IMR-90 (cell line): Measurements from ENCODE around the gene VPS52. TPM values are rescaled to one million over a fixed set of nuclear protein-coding genes. Genes with fewer than 3 reads are reported as not detected.

Source experiments
- ATAC-seq: fragments of 200-7000 bp; cut with Tn5 transposase; 2 replicates; pipeline ENCODE4 v1.9.1; 2020; ENCODE audit warnings: low read depth, mild to moderate bottlenecking, moderate library complexity
- BruUV-seq: library from RNA; stranded (reverse); fragments of 400-500 nt; replicated peaks from 2 replicates; lab custom pipeline; 2021; lab: Mats Ljungman, UMichigan
- CTCF ChIA-PET: fragments of 300-600 bp; formaldehyde crosslinking; extraction: SDS; loops from one replicate; lab custom pipeline; 2021; ENCODE audit warnings: antibody characterized with exemption; lab: Yijun Ruan, JAX
- POLR2A ChIA-PET: fragments of 300-600 bp; sonication (Branson Sonifier 250); formaldehyde crosslinking; loops from one replicate; lab custom pipeline; 2022; ENCODE audit warnings: antibody characterized with exemption; ENCODE audit not compliant: unreplicated experiment; lab: Charles Lee
- DNase-seq: peaks from one replicate; pipeline ENCODE4 v3.0.0; 2013
- H2AFZ ChIP-seq: replicated peaks from 2 replicates; pipeline ENCODE3; 2013; ENCODE audit warnings: low read length, mild to moderate bottlenecking; ENCODE audit not compliant: poor library complexity
- H2AK5ac ChIP-seq: 2 replicates; pipeline ENCODE4 v1.6.1; 2013; ENCODE audit warnings: low read depth, low read length, inconsistent platforms
- H2AK9ac ChIP-seq: replicated peaks from 2 replicates; pipeline ENCODE3; 2013; ENCODE audit warnings: mild to moderate bottlenecking, low read depth, low read length, moderate library complexity; ENCODE audit not compliant: poor library complexity
- H2BK120ac ChIP-seq: 2 replicates; pipeline ENCODE4 v1.6.1; 2013; ENCODE audit warnings: low read depth, low read length, inconsistent platforms
- H2BK15ac ChIP-seq: 3 replicates; pipeline ENCODE4 v1.6.1; 2013; ENCODE audit warnings: low read depth, low read length, inconsistent platforms
- H2BK20ac ChIP-seq: 2 replicates; pipeline ENCODE4 v1.6.1; 2013; ENCODE audit warnings: low read depth, mild to moderate bottlenecking, inconsistent platforms, low read length, moderate library complexity
- H2BK5ac ChIP-seq: 2 replicates; pipeline ENCODE4 v1.6.1; 2013; ENCODE audit warnings: mild to moderate bottlenecking, low read depth, low read length, inconsistent platforms; ENCODE audit not compliant: poor library complexity, severe bottlenecking
- H3K14ac ChIP-seq: replicated peaks from 2 replicates; pipeline ENCODE4 v1.6.1; 2013; ENCODE audit warnings: low read depth, low read length, inconsistent platforms
- H3K18ac ChIP-seq: 2 replicates; pipeline ENCODE4 v1.6.1; 2013; ENCODE audit warnings: low read depth, low read length, control low read depth
- H3K23ac ChIP-seq: 2 replicates; pipeline ENCODE4 v1.6.1; 2013; ENCODE audit warnings: low read depth, low read length, inconsistent platforms
- H3K27ac ChIP-seq: 2 replicates; pipeline ENCODE4 v1.5.1; 2013; ENCODE audit warnings: mild to moderate bottlenecking, control low read depth, low read length; ENCODE audit not compliant: insufficient read depth
- H3K27me3 ChIP-seq: 2 replicates; pipeline ENCODE4 v1.6.1; 2013; ENCODE audit warnings: low read length; ENCODE audit not compliant: control insufficient read depth, insufficient read depth
- H3K36me3 ChIP-seq: 2 replicates; pipeline ENCODE4 v1.6.1; 2013; ENCODE audit warnings: low read length, mixed read lengths; ENCODE audit not compliant: control insufficient read depth, insufficient read depth
- H3K4ac ChIP-seq: 2 replicates; pipeline ENCODE4 v1.6.1; 2013; ENCODE audit warnings: low read depth, low read length, inconsistent platforms
- H3K4me1 ChIP-seq: 2 replicates; pipeline ENCODE4 v1.6.1; 2013; ENCODE audit warnings: low read length, mixed read lengths; ENCODE audit not compliant: control insufficient read depth, insufficient read depth
- H3K4me2 ChIP-seq: 2 replicates; pipeline ENCODE4 v1.6.1; 2013; ENCODE audit warnings: low read depth, mild to moderate bottlenecking, control low read depth, low read length, moderate library complexity
- H3K4me3 ChIP-seq: 2 replicates; pipeline ENCODE4 v1.5.1; 2013; ENCODE audit warnings: low read depth, mild to moderate bottlenecking, control low read depth, low read length, moderate library complexity; ENCODE audit not compliant: insufficient read depth
- H3K56ac ChIP-seq: 2 replicates; pipeline ENCODE4 v1.6.1; 2013; ENCODE audit warnings: low read length, inconsistent platforms; ENCODE audit not compliant: insufficient read depth; ENCODE audit errors: extremely low read depth
- H3K79me1 ChIP-seq, 2 experiments: 2 replicates each; pipeline ENCODE4 v1.6.1; 2013; ENCODE audit warnings: low read length in 2 of 2, inconsistent platforms in 1 of 2, low read depth in 1 of 2
- H3K9ac ChIP-seq: 2 replicates; pipeline ENCODE4 v1.6.1; 2013; ENCODE audit warnings: low read depth, low read length, control low read depth
- H3K9me1 ChIP-seq: 2 replicates; pipeline ENCODE4 v1.6.1; 2013; ENCODE audit warnings: low read length, inconsistent platforms; ENCODE audit not compliant: insufficient read depth
- H3K9me3 ChIP-seq: 2 replicates; pipeline ENCODE4 v1.6.1; 2013; ENCODE audit warnings: low read length; ENCODE audit not compliant: control insufficient read depth, insufficient read depth
- H4K20me1 ChIP-seq: 2 replicates; pipeline ENCODE4 v1.6.1; 2013; ENCODE audit warnings: low read length, inconsistent platforms; ENCODE audit not compliant: insufficient read depth
- H4K5ac ChIP-seq: 2 replicates; pipeline ENCODE4 v1.6.1; 2013; ENCODE audit warnings: mild to moderate bottlenecking, low read depth, low read length, control low read depth
- H4K8ac ChIP-seq, 2 experiments: 2 replicates each; pipeline ENCODE4 v1.6.1; 2013; ENCODE audit warnings: low read depth in 2 of 2, low read length in 2 of 2, control low read depth in 1 of 2, inconsistent platforms in 1 of 2
- H4K91ac ChIP-seq: 2 replicates; pipeline ENCODE4 v1.6.1; 2013; ENCODE audit warnings: low read depth, low read length, inconsistent platforms; ENCODE audit not compliant: insufficient read depth
- BHLHE40 ChIP-seq: fragments of 150-350 bp; IDR thresholded peaks from 2 replicates; pipeline ENCODE4 v1.6.1; 2016; ENCODE audit warnings: mild to moderate bottlenecking, low read depth, low read length
- CEBPB ChIP-seq: IDR thresholded peaks from 2 replicates; pipeline ENCODE4 v1.6.1; 2012; ENCODE audit warnings: low read depth, low read length, improper control_type of control experiment
- CHD1 ChIP-seq: IDR thresholded peaks from 2 replicates; pipeline ENCODE4 v1.6.1; 2012; ENCODE audit warnings: low read depth, low read length, improper control_type of control experiment
- FOS ChIP-seq: fragments of 150-350 bp; IDR thresholded peaks from 2 replicates; pipeline ENCODE4 v1.6.1; 2016; ENCODE audit warnings: low read depth, low read length
- MAFK ChIP-seq: IDR thresholded peaks from 2 replicates; pipeline ENCODE4 v1.6.1; 2012; ENCODE audit warnings: low read depth, low read length, improper control_type of control experiment
- MAZ ChIP-seq: IDR thresholded peaks from 2 replicates; pipeline ENCODE4 v1.6.1; 2012; ENCODE audit warnings: low read depth, mild to moderate bottlenecking, low read length, improper control_type of control experiment, moderate library complexity, borderline replicate concordance
- MXI1 ChIP-seq: IDR thresholded peaks from 2 replicates; pipeline ENCODE4 v1.6.1; 2012; ENCODE audit warnings: low read depth, mild to moderate bottlenecking, low read length, moderate library complexity, borderline replicate concordance
- NFE2L2 ChIP-seq: fragments of 150-350 bp; IDR thresholded peaks from 2 replicates; pipeline ENCODE4 v1.6.1; 2016; ENCODE audit warnings: low read depth, mild to moderate bottlenecking, low read length
- POLR2A ChIP-seq: IDR thresholded peaks from 2 replicates; pipeline ENCODE4 v1.6.1; 2012; ENCODE audit warnings: mild to moderate bottlenecking, low read depth, low read length
- RAD21 ChIP-seq: IDR thresholded peaks from 2 replicates; pipeline ENCODE4 v1.6.1; 2012; ENCODE audit warnings: low read length, improper control_type of control experiment
- RCOR1 ChIP-seq: IDR thresholded peaks from 2 replicates; pipeline ENCODE4 v1.6.1; 2012; ENCODE audit warnings: mild to moderate bottlenecking, low read length, improper control_type of control experiment; ENCODE audit not compliant: insufficient replicate concordance
- RFX5 ChIP-seq: IDR thresholded peaks from 2 replicates; pipeline ENCODE4 v1.8.0; 2012; ENCODE audit warnings: low read depth, mild to moderate bottlenecking, low read length, moderate library complexity
- SMC3 ChIP-seq: fragments of 150-350 bp; IDR thresholded peaks from 2 replicates; pipeline ENCODE4 v1.6.1; 2016; ENCODE audit warnings: low read depth, mild to moderate bottlenecking, antibody characterized with exemption, low read length, moderate library complexity
- WGBS, 2 experiments: methylation state at CpG; one replicate each; pipeline versions ENCODE4 v1.1.5 to v1.1.7; 2013; ENCODE audit warnings: missing lambda C conversion rate in 2 of 2; ENCODE audit not compliant: insufficient read length in 1 of 2; ENCODE audit errors: extremely low coverage in 2 of 2; 5-methylcytosine and 5-hydroxymethylcytosine counted together
- dilution Hi-C: fragments of 300-500 bp; cut with HindIII; formaldehyde crosslinking; loops from one replicate; pipeline ENCODE4 v1.14.3; 2018; ENCODE audit warnings: low sequenced_read_pairs; ENCODE audit not compliant: unreplicated experiment
- in situ Hi-C: fragments of 300-500 bp; cut with MboI; formaldehyde crosslinking; loops from 3 replicates; pipeline ENCODE4 v1.14.3; 2019; ENCODE audit warnings: low sequenced_read_pairs, inconsistent platforms, mixed read lengths
- intact Hi-C: fragments of 100-400 bp; cut with micrococcal nuclease; formaldehyde crosslinking; loops from 2 replicates; pipeline ENCODE4 v1.10.0; 2022
- polyA plus RNA-seq, 3 experiments: library from polyadenylated mRNA; depleted of rRNA; stranded (reverse); fragments of >200 nt; gene quantifications; 2 replicates each; pipeline ENCODE4 v1.2.3, GENCODE V29; 2012; ENCODE audit warnings: low replicate concordance in 1 of 3
- total RNA-seq: library from RNA; depleted of rRNA; stranded (reverse); fragments of >200 nt; gene quantifications from 2 replicates; pipeline ENCODE4 v1.2.3, GENCODE V29; 2012
- TF ChIP-seq, protein P1 (sequence below): fragments of 150-350 bp; IDR thresholded peaks from 2 replicates; pipeline ENCODE4 v1.6.1; 2016; ENCODE audit warnings: low read depth, mild to moderate bottlenecking, low read length, moderate library complexity, borderline replicate concordance
- TF ChIP-seq, protein P2 (sequence below): fragments of 150-350 bp; IDR thresholded peaks from 2 replicates; pipeline ENCODE4 v1.6.1; 2017; ENCODE audit warnings: mild to moderate bottlenecking, antibody characterized with exemption, low read length, low read depth

The VPS52 gene
- total and polyA plus RNA-seq, 2 of the 4 experiments (the other 2 are of a cell fraction) = 29.8 to 54.6 TPM

DNA sequence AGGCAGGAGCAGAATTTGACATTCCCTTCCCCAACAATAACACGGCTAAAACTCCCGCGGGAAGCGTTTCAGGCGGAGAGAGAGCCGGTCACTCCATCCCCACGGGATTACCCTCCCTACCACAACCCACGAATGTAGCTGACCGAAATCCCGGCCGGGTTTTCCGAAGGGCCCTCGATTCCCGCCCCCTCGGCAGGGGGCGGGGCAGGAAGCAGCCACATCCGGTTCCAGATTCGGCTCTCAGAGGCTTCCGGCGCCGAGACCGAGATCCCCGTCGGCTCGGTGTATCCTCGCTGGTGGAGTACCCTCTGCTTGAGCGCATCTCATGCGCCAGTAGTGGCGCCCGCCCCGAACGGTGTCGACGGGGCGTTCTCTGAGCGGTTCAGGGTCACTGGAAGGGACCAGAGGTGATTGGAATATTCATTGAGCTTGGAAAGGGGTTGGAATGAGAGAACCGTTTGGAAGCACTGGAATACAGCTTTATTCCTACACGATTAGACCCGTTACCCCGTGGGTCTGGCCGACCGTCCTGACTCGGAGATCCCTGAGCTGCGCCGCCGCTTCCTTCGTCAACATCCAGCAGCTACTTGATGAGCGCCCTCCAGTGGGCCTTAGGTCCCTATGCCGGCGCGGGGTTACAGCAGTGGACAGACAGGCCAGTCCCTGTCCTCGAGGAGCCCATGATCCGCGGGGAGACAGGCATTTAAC, 27.7 kb upstream of the VPS52 start:
- H4K91ac ChIP-seq = peak overlapping the region; percentile 88
- peak overlapping the region; percentile 93 for H3K56ac ChIP-seq
- H2AK5ac ChIP-seq = peak overlapping the region; percentile 90
- POLR2A ChIA-PET = interaction anchor here (1.0 kb wide), 1 partner anchor 14 kb away, joined by 3 read pairs; the partner anchor contains the start of gene TAPBP
- H2BK120ac ChIP-seq = peak overlapping the region; percentile 77
- H3K9ac ChIP-seq = peak overlapping the region; percentile 91
- in situ Hi-C loops (no loop called here), intact Hi-C loops (loop anchor here (1.0 to 5.0 kb wide), 2 partner anchors 14 to 118 kb away; partner anchors contain the start of gene CUTA), dilution Hi-C loops (no loop called here)
- H2BK15ac ChIP-seq = no peak overlapping the region
- peak overlapping the region; percentile 91 for H2BK5ac ChIP-seq
- H3K4me2 ChIP-seq = peak overlapping the region; percentile 95
- CTCF ChIA-PET = interaction anchor here (0.6 to 1.0 kb wide), 3 partner anchors 10 to 75 kb away, joined by 3 to 5 read pairs (median 3); partner anchors contain the start of genes PFDN6 and WDR46
- no peaks in the 10 kb centered on the region for H3K27me3 ChIP-seq
- DNase-seq (peak; percentile 88), ATAC-seq (peak; percentile 70)
- no peaks in the 10 kb centered on the region for H3K9me3 ChIP-seq
- peak overlapping the region; percentile 96 for H3K14ac ChIP-seq
- peak overlapping the region; percentile 46 to 87 for H4K8ac ChIP-seq
- peak overlapping the region; percentile 95 for H3K4ac ChIP-seq
- peak overlapping the region; percentile 78 for H3K4me3 ChIP-seq
- peak overlapping the region; percentile 99 for H3K23ac ChIP-seq
- H3K36me3 ChIP-seq = peaks cover 19% of the 10 kb centered on the region
- peaks cover 15 to 38% of the 10 kb centered on the region in 2 experiments; a peak in 3 of 4 replicates for H3K79me1 ChIP-seq
- 1% methylated on average over 16 of the region's 54 CpGs; no CpG with 5 or more reads in 1 of the 2 experiments for WGBS, 2 experiments
- peak overlapping the region; percentile 55 for H3K18ac ChIP-seq
- H2AFZ ChIP-seq = peak overlapping the region; percentile 93
- TSS peak; percentile 77 for BruUV-seq
- no peaks in the 10 kb centered on the region for H3K4me1 ChIP-seq
- no peak overlapping the region for H2BK20ac ChIP-seq
- peaks cover 12% of the 10 kb centered on the region for H4K20me1 ChIP-seq
- peak overlapping the region; percentile 50 for H4K5ac ChIP-seq
- H3K9me1 ChIP-seq = no peaks in the 10 kb centered on the region
- H3K27ac ChIP-seq = peak overlapping the region; percentile 87
- peak overlapping the region; percentile 98 for H2AK9ac ChIP-seq
- TF ChIP-seq MAFK = no peak
- TF ChIP-seq CHD1 = peak; percentile 91
- TF ChIP-seq MXI1 = peak; percentile 54
- TF ChIP-seq RAD21 = peak; percentile 57
- TF ChIP-seq, protein P1, sequence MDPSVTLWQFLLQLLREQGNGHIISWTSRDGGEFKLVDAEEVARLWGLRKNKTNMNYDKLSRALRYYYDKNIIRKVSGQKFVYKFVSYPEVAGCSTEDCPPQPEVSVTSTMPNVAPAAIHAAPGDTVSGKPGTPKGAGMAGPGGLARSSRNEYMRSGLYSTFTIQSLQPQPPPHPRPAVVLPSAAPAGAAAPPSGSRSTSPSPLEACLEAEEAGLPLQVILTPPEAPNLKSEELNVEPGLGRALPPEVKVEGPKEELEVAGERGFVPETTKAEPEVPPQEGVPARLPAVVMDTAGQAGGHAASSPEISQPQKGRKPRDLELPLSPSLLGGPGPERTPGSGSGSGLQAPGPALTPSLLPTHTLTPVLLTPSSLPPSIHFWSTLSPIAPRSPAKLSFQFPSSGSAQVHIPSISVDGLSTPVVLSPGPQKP = no peak
- TF ChIP-seq, protein P2, sequence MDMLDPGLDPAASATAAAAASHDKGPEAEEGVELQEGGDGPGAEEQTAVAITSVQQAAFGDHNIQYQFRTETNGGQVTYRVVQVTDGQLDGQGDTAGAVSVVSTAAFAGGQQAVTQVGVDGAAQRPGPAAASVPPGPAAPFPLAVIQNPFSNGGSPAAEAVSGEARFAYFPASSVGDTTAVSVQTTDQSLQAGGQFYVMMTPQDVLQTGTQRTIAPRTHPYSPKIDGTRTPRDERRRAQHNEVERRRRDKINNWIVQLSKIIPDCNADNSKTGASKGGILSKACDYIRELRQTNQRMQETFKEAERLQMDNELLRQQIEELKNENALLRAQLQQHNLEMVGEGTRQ = no peak; the same call in 1 of the 2 replicates
- no peak for TF ChIP-seq FOS
- no peak for TF ChIP-seq RFX5
- no peak for TF ChIP-seq NFE2L2
- TF ChIP-seq SMC3 = peak; percentile 46
- peak; percentile 91 for TF ChIP-seq POLR2A
- no peak for TF ChIP-seq CEBPB
- no peak for TF ChIP-seq RCOR1
- TF ChIP-seq MAZ = peak; percentile 95
- TF ChIP-seq BHLHE40 = 0 out of 2 replicates have a peak, but pooled peaks have one; percentile 17
